Neural cell (in vitro differentiated cells): ENCODE data around the gene HDAC4. TPM values are rescaled to one million over a fixed set of nuclear protein-coding genes. Genes with fewer than 3 reads are reported as not detected.

Source experiments
- H2AFZ ChIP-seq: fragments of 200-600, 300-800 bp; sonication (generic), shearing (Covaris generic); 2 replicates; pipeline ENCODE4 v1.6.0; 2014; ENCODE audit warnings: low read depth, mild to moderate bottlenecking, antibody characterized with exemption, low read length, moderate library complexity
- H3F3A ChIP-seq: fragments of 200-600 bp; shearing (Covaris generic); 2 replicates; pipeline ENCODE4 v1.6.1; 2016; ENCODE audit warnings: mild to moderate bottlenecking, moderate library complexity, mixed read lengths, antibody characterized with exemption, low read length; ENCODE audit not compliant: insufficient read depth, poor library complexity, severe bottlenecking
- H3K27ac ChIP-seq: fragments of 200-600, 300-800 bp; sonication (generic), shearing (Covaris generic); 2 replicates; pipeline ENCODE4 v1.5.1; 2014; ENCODE audit warnings: mild to moderate bottlenecking, low read length, moderate library complexity
- H3K27me3 ChIP-seq: fragments of 300-800, 200-600 bp; sonication (generic), shearing (Covaris generic); 2 replicates; pipeline ENCODE4 v1.6.0; 2014; ENCODE audit warnings: mild to moderate bottlenecking, low read depth, low read length, moderate library complexity; ENCODE audit not compliant: insufficient read depth
- H3K36me3 ChIP-seq: fragments of 300-800, 200-600 bp; sonication (generic), shearing (Covaris generic); 2 replicates; pipeline ENCODE4 v1.5.1; 2014; ENCODE audit warnings: mild to moderate bottlenecking, antibody characterized with exemption, low read length, moderate library complexity; ENCODE audit not compliant: insufficient read depth
- H3K4me2 ChIP-seq: fragments of 300-800, 200-600 bp; sonication (generic), shearing (Covaris generic); 2 replicates; pipeline ENCODE4 v1.6.0; 2014; ENCODE audit warnings: mild to moderate bottlenecking, low read length
- H3K4me3 ChIP-seq: fragments of 300-800, 200-600 bp; sonication (generic), shearing (Covaris generic); 2 replicates; pipeline ENCODE4 v1.5.1; 2014; ENCODE audit warnings: mild to moderate bottlenecking, low read length, moderate library complexity
- H3K79me2 ChIP-seq: fragments of 200-600 bp; shearing (Covaris generic); replicated peaks from 2 replicates; pipeline ENCODE4 v1.6.0; 2014; ENCODE audit warnings: mild to moderate bottlenecking, low read length, moderate library complexity; ENCODE audit not compliant: insufficient read depth
- H3K9ac ChIP-seq: fragments of 300-800, 200-600 bp; sonication (generic), shearing (Covaris generic); 2 replicates; pipeline ENCODE4 v1.6.1; 2016; ENCODE audit warnings: mild to moderate bottlenecking, low read length, mixed read lengths
- H3K9me2 ChIP-seq: fragments of 200-600 bp; shearing (Covaris generic); 2 replicates; pipeline ENCODE4 v1.6.1; 2016; ENCODE audit warnings: mild to moderate bottlenecking, low read length, mixed read lengths; ENCODE audit not compliant: insufficient read depth
- H3K9me3 ChIP-seq: fragments of 200-600, 300-800 bp; sonication (generic), shearing (Covaris generic); 2 replicates; pipeline ENCODE4 v1.6.1; 2016; ENCODE audit warnings: mild to moderate bottlenecking, mixed run types, low read length, moderate library complexity, mixed read lengths
- H4K20me1 ChIP-seq: fragments of 200-600 bp; shearing (Covaris generic); 2 replicates; pipeline ENCODE4 v1.6.1; 2016; ENCODE audit warnings: mild to moderate bottlenecking, mixed run types; ENCODE audit not compliant: insufficient read depth
- CTCF ChIP-seq: fragments of 450-650 bp; IDR thresholded peaks from 2 replicates; pipeline ENCODE4 v1.5.1; 2014; ENCODE audit warnings: antibody characterized with exemption, mild to moderate bottlenecking, moderate library complexity; ENCODE audit not compliant: poor library complexity, severe bottlenecking
- EP300 ChIP-seq: fragments of 450-650 bp; conservative IDR thresholded peaks from 2 replicates; pipeline ENCODE4 v1.6.1; 2014; ENCODE audit warnings: antibody characterized with exemption, mild to moderate bottlenecking, moderate library complexity; ENCODE audit not compliant: poor library complexity, severe bottlenecking
- EZH2 ChIP-seq: fragments of 200-600, 300-800 bp; shearing (Covaris generic), sonication (generic); IDR thresholded peaks from 2 replicates; pipeline ENCODE4 v1.6.1; 2014; ENCODE audit warnings: antibody characterized with exemption, low read length, borderline replicate concordance, mild to moderate bottlenecking; ENCODE audit not compliant: insufficient read depth, poor library complexity, severe bottlenecking
- MXI1 ChIP-seq: fragments of 450-650 bp; conservative IDR thresholded peaks from 2 replicates; pipeline ENCODE4 v1.6.1; 2014; ENCODE audit warnings: antibody characterized with exemption, mild to moderate bottlenecking; ENCODE audit not compliant: poor library complexity, severe bottlenecking
- POLR2AphosphoS5 ChIP-seq: IDR thresholded peaks from 2 replicates; pipeline ENCODE4 v1.6.1; 2012
- RAD21 ChIP-seq: fragments of 450-650 bp; conservative IDR thresholded peaks from 2 replicates; pipeline ENCODE4 v1.6.1; 2014; ENCODE audit warnings: antibody characterized with exemption, mild to moderate bottlenecking, moderate library complexity
- SMC3 ChIP-seq: fragments of 450-650 bp; conservative IDR thresholded peaks from 2 replicates; pipeline ENCODE4 v1.6.1; 2014; ENCODE audit warnings: antibody characterized with exemption, mild to moderate bottlenecking, moderate library complexity; ENCODE audit not compliant: poor library complexity
- TAF1 ChIP-seq: IDR thresholded peaks from 2 replicates; pipeline ENCODE4 v1.6.1; 2012; ENCODE audit warnings: low read depth
- polyA plus RNA-seq: library from polyadenylated mRNA; depleted of rRNA; stranded (reverse); fragments of >200 nt; gene quantifications from 2 replicates; pipeline ENCODE4 v1.2.3, GENCODE V29; 2014
- TF ChIP-seq, protein P1 (sequence below): IDR thresholded peaks from 2 replicates; pipeline ENCODE4 v1.6.1; 2012; ENCODE audit warnings: borderline replicate concordance

HDAC4 gene
- polyA plus RNA-seq, 1 donor from 2014 or later = 3.4 TPM

DNA sequence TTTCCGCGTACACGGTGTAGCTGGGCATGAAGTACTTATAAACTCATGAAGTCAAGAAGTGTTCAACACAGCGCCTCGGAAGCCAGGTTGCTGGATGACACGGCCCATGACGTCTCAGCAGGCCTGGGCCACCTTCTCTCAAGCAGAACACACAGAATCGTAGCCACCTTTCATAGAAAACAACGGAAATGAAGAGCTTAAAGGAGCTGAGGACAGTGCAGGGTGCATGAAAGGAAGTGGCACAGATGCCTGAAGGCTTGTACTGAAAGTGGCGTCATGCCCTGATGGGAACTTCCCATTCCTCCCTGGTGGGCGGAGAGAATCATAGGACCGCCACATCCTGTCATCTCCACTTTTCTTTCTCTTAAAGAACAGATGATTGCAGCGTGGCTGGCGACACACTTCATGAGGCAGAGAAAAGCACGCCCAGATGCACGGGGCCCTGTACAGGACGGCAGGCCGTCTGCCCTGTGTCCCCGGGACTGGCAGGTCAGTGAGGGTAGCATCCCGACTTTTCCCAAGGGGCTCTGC is 31.1 kb downstream of the HDAC4 start:
- no peaks in the 10 kb centered on the region for H3K36me3 ChIP-seq
- no peaks in the 10 kb centered on the region for H3K9me2 ChIP-seq
- H3K4me2 ChIP-seq = no peak overlapping the region
- no peak overlapping the region for H3K4me3 ChIP-seq
- H3F3A ChIP-seq = no peaks in the 10 kb centered on the region
- H4K20me1 ChIP-seq = no peaks in the 10 kb centered on the region
- no peak overlapping the region for H3K27ac ChIP-seq
- H3K9ac ChIP-seq = no peak overlapping the region
- H3K79me2 ChIP-seq = no peaks in the 10 kb centered on the region
- H2AFZ ChIP-seq = no peak overlapping the region
- no peaks in the 10 kb centered on the region for H3K27me3 ChIP-seq
- H3K9me3 ChIP-seq = no peaks in the 10 kb centered on the region
- TF ChIP-seq TAF1 (no peak), RAD21 (no peak), EP300 (no peak), MXI1 (no peak), POLR2AphosphoS5 (no peak), SMC3 (no peak), EZH2 (no peak), CTCF (no peak)
- TF ChIP-seq, protein P1, sequence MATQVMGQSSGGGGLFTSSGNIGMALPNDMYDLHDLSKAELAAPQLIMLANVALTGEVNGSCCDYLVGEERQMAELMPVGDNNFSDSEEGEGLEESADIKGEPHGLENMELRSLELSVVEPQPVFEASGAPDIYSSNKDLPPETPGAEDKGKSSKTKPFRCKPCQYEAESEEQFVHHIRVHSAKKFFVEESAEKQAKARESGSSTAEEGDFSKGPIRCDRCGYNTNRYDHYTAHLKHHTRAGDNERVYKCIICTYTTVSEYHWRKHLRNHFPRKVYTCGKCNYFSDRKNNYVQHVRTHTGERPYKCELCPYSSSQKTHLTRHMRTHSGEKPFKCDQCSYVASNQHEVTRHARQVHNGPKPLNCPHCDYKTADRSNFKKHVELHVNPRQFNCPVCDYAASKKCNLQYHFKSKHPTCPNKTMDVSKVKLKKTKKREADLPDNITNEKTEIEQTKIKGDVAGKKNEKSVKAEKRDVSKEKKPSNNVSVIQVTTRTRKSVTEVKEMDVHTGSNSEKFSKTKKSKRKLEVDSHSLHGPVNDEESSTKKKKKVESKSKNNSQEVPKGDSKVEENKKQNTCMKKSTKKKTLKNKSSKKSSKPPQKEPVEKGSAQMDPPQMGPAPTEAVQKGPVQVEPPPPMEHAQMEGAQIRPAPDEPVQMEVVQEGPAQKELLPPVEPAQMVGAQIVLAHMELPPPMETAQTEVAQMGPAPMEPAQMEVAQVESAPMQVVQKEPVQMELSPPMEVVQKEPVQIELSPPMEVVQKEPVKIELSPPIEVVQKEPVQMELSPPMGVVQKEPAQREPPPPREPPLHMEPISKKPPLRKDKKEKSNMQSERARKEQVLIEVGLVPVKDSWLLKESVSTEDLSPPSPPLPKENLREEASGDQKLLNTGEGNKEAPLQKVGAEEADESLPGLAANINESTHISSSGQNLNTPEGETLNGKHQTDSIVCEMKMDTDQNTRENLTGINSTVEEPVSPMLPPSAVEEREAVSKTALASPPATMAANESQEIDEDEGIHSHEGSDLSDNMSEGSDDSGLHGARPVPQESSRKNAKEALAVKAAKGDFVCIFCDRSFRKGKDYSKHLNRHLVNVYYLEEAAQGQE = no peak

- Histone ChIP-seq H3K9me3 (no peaks in the 10 kb centered on the region), H2AFZ (no peak overlapping the region), H3K4me3 (no peak overlapping the region), H3K27ac (no peak overlapping the region), H3K9me2 (no peaks in the 10 kb centered on the region), H4K20me1 (no peaks in the 10 kb centered on the region), H3F3A (no peaks in the 10 kb centered on the region), H3K79me2 (peaks cover 5% of the 10 kb centered on the region), H3K27me3 (no peaks in the 10 kb centered on the region), H3K4me2 (no peak overlapping the region), H3K9ac (no peak overlapping the region), H3K36me3 (no peaks in the 10 kb centered on the region)
- TF ChIP-seq TAF1 (no peak), MXI1 (no peak), EP300 (no peak), RAD21 (no peak), CTCF (no peak), SMC3 (no peak), POLR2AphosphoS5 (no peak), EZH2 (no peak)
- TF ChIP-seq, protein P1 = no peak
Measured at GRCh38 chr2:239368906-239369552, 31.8 kb downstream of the HDAC4 start.
